ENCODE data around the gene HLCS.

- TF ChIP-seq CTCF (IDR thresholded peaks at IDR 0.05), result no peak
- TF ChIP-seq POLR2A (IDR thresholded peaks at IDR 0.05), result no peak
Measured at GRCh38 chr21:36856643-36857042, 109.8 kb downstream of the HLCS start.

Measured in sigmoid colon (tissue), 3 donors.